ENCODE data around the gene DNTTIP2.
A peak's percentile ranks its signal among the peaks of the same experiment; 100 is the strongest.
"Not testable (repeated sequence)": the region's sequence is repeated elsewhere in the genome, so short reads cannot be mapped to it uniquely, and the experiment has no call there.

Gene DNTTIP2

GRCh38 chr1:93851878-93852277 is 27.1 kb downstream of the DNTTIP2 start:
- no peak overlapping the region for H3K9ac ChIP-seq (ENCODE audit: low read length)
- H3K27me3 ChIP-seq (ENCODE audit: low read length) = no peaks in the 10 kb centered on the region
- no peak for TF ChIP-seq EZH2phosphoT487 (conservative IDR thresholded peaks at IDR 0.05; ENCODE audit: low read length)
- TF ChIP-seq, protein P1, sequence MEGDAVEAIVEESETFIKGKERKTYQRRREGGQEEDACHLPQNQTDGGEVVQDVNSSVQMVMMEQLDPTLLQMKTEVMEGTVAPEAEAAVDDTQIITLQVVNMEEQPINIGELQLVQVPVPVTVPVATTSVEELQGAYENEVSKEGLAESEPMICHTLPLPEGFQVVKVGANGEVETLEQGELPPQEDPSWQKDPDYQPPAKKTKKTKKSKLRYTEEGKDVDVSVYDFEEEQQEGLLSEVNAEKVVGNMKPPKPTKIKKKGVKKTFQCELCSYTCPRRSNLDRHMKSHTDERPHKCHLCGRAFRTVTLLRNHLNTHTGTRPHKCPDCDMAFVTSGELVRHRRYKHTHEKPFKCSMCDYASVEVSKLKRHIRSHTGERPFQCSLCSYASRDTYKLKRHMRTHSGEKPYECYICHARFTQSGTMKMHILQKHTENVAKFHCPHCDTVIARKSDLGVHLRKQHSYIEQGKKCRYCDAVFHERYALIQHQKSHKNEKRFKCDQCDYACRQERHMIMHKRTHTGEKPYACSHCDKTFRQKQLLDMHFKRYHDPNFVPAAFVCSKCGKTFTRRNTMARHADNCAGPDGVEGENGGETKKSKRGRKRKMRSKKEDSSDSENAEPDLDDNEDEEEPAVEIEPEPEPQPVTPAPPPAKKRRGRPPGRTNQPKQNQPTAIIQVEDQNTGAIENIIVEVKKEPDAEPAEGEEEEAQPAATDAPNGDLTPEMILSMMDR (IDR thresholded peaks at IDR 0.05; ENCODE audit: insufficient read depth, low read length, poor library complexity, severe bottlenecking) = no peak

DNA sequence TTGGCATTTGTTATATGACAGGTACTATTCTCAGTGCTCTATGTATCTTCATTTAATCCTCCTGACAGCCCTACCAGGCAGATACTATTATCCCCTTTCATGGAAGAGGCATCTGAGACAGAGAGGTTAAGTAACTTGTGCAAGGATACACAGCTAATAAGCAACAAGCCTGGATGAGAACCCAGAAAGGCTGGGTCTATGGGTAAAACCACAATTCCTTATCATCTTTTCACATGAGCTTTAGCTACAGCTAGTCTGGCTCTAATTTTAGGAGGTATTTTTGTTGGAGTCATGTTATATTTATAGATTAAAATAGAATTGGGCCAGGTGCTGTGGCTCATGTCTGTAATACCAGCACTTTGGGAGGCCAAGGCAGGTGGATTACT is 27.7 kb downstream of the DNTTIP2 start:
- Histone ChIP-seq H2AFZ (ENCODE audit: low read depth, low read length, severe bottlenecking) (no peak overlapping the region), H3K4me3 (ENCODE audit: insufficient read depth, low read length, poor library complexity, severe bottlenecking) (no peak overlapping the region), H3K4me2 (ENCODE audit: low read depth, low read length, poor library complexity, severe bottlenecking) (no peak overlapping the region), H3K9ac (ENCODE audit: low read length) (no peak overlapping the region), H3F3A (ENCODE audit: insufficient read depth) (no peaks in the 10 kb centered on the region), H3K9me2 (replicated peaks; ENCODE audit: insufficient read depth, low read length) (no peaks in the 10 kb centered on the region), H3K36me3 (ENCODE audit: low read length) (no peaks in the 10 kb centered on the region), H3K27me3 (ENCODE audit: low read length) (no peaks in the 10 kb centered on the region), H4K20me1 (ENCODE audit: low read depth, low read length) (no peaks in the 10 kb centered on the region), H3K27ac (ENCODE audit: low read depth, low read length) (no peak overlapping the region), H3K79me2 (ENCODE audit: insufficient read depth, low read length) (no peaks in the 10 kb centered on the region), H3K9me3 (ENCODE audit: insufficient read depth, low read length) (no peaks in the 10 kb centered on the region)
- TF ChIP-seq EZH2phosphoT487 (conservative IDR thresholded peaks at IDR 0.05; ENCODE audit: low read length) = no peak

More at GRCh38 chr1:93851878-93852277, 27.1 kb downstream of the DNTTIP2 start:
- Histone ChIP-seq H3K27ac (ENCODE audit: low read depth, low read length) (no peak overlapping the region), H3K79me2 (ENCODE audit: insufficient read depth, low read length) (no peaks in the 10 kb centered on the region), H3K4me3 (ENCODE audit: insufficient read depth, low read length, poor library complexity, severe bottlenecking) (no peak overlapping the region), H3K9me3 (ENCODE audit: insufficient read depth, low read length) (no peaks in the 10 kb centered on the region), H3K36me3 (ENCODE audit: low read length) (no peaks in the 10 kb centered on the region), H2AFZ (ENCODE audit: low read depth, low read length, severe bottlenecking) (no peak overlapping the region), H3F3A (ENCODE audit: insufficient read depth) (no peaks in the 10 kb centered on the region), H4K20me1 (ENCODE audit: low read depth, low read length) (no peaks in the 10 kb centered on the region), H3K9me2 (replicated peaks; ENCODE audit: insufficient read depth, low read length) (no peaks in the 10 kb centered on the region), H3K4me2 (ENCODE audit: low read depth, low read length, poor library complexity, severe bottlenecking) (no peak overlapping the region)

GRCh38 chr1:93850687-93851326 is 28.2 kb downstream of the DNTTIP2 start:
- not testable (repeated sequence) for H3K27me3 ChIP-seq (ENCODE audit: low read length); H3K9me3 ChIP-seq (ENCODE audit: insufficient read depth, low read length); H3K79me2 ChIP-seq (ENCODE audit: insufficient read depth, low read length); H4K20me1 ChIP-seq (ENCODE audit: low read depth, low read length); H3K9ac ChIP-seq (ENCODE audit: low read length); H2AFZ ChIP-seq (ENCODE audit: low read depth, low read length, severe bottlenecking); H3F3A ChIP-seq (ENCODE audit: insufficient read depth); H3K9me2 ChIP-seq (replicated peaks; ENCODE audit: insufficient read depth, low read length); H3K27ac ChIP-seq (ENCODE audit: low read depth, low read length); H3K36me3 ChIP-seq (ENCODE audit: low read length); H3K4me3 ChIP-seq (ENCODE audit: insufficient read depth, low read length, poor library complexity, severe bottlenecking)
- H3K4me2 ChIP-seq (ENCODE audit: low read depth, low read length, poor library complexity, severe bottlenecking) = peak overlapping the region; percentile 5
- TF ChIP-seq, protein P1 (IDR thresholded peaks at IDR 0.05; ENCODE audit: insufficient read depth, low read length, poor library complexity, severe bottlenecking) = peak; percentile 38

DNA sequence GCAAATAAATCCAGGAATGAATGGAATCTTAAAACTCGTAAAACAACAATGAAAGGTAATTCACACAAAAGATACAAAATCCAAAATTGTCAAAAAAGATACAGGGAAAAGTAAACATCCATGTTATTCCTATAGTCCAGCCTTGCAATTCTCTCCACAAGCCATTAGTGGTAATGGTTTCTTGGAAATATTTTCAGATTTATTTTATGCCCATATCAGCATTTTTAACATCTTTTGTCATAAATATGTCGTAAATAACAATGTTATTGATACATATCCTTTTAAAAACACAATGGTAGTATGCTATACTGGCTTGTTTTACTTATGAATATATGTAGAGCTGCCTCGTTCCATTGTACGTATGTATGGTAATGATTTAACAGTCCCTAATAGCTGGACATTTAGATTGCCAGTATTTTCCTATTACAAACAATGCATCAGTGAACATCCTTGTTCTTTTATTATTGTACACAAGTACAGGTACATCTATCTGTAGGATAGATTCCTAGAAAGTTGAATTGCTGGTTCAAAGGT is 30.6 kb downstream of the DNTTIP2 start:
- no peaks in the 10 kb centered on the region for H3K9me2 ChIP-seq (replicated peaks; ENCODE audit: insufficient read depth, low read length)
- no peaks in the 10 kb centered on the region for H3K79me2 ChIP-seq (ENCODE audit: insufficient read depth, low read length)
- peak overlapping the region; percentile 75; the same call in 1 of the 2 replicates for H3K9ac ChIP-seq (ENCODE audit: low read length)
- no peaks in the 10 kb centered on the region for H3F3A ChIP-seq (ENCODE audit: insufficient read depth)
- H3K9me3 ChIP-seq (ENCODE audit: insufficient read depth, low read length) = no peaks in the 10 kb centered on the region
- no peaks in the 10 kb centered on the region for H3K27me3 ChIP-seq (ENCODE audit: low read length)
- H3K27ac ChIP-seq (ENCODE audit: low read depth, low read length) = no peak overlapping the region
- H3K4me3 ChIP-seq (ENCODE audit: insufficient read depth, low read length, poor library complexity, severe bottlenecking) = no peak overlapping the region
- TF ChIP-seq, protein P1 (IDR thresholded peaks at IDR 0.05; ENCODE audit: insufficient read depth, low read length, poor library complexity, severe bottlenecking) = no peak
- TF ChIP-seq EZH2phosphoT487 (conservative IDR thresholded peaks at IDR 0.05; ENCODE audit: low read length) = no peak
- no peaks in the 10 kb centered on the region for H3K36me3 ChIP-seq (ENCODE audit: low read length)
- H4K20me1 ChIP-seq (ENCODE audit: low read depth, low read length) = no peaks in the 10 kb centered on the region
- H2AFZ ChIP-seq (ENCODE audit: low read depth, low read length, severe bottlenecking) = peak overlapping the region; percentile 99
- H3K4me2 ChIP-seq (ENCODE audit: low read depth, low read length, poor library complexity, severe bottlenecking) = peak overlapping the region; percentile 96
